ENCODE measurements around the gene TARS2. TPM values are rescaled to one million over a fixed set of nuclear protein-coding genes. Genes with fewer than 3 reads are reported as not detected.

Gene TARS2
- polyA plus RNA-seq, 3 donors from 2014 or later: 29.6 to 40.8 (median 31.9) TPM

GRCh38 chr1:150535511-150536287, 48.5 kb downstream of the TARS2 start:
- Mint-ChIP-seq H3K27me3 (ENCODE audit: low read depth in 3 of 3) (peaks cover 1 to 3% (median 2%) of the 10 kb centered on the region in 3 donors), H3K4me3 (no peak overlapping the region), H3K27ac (peak overlapping the region in 1 of 6 donors; percentile 19), H3K9me3 (no peaks in the 10 kb centered on the region), H3K36me3 (peaks cover 0 to 3% (median 0%) of the 10 kb centered on the region in 3 donors), H3K4me1 (no peaks in the 10 kb centered on the region)
- no peak for DNase-seq

- peaks cover 1 to 3% (median 2%) of the 10 kb centered on the region in 3 donors for H3K27me3 Mint-ChIP-seq (ENCODE audit: low read depth in 3 of 3)
- no peak for DNase-seq
- H3K4me3 Mint-ChIP-seq: no peak overlapping the region
- no peak overlapping the region for H3K27ac Mint-ChIP-seq
- H3K9me3 Mint-ChIP-seq: no peaks in the 10 kb centered on the region
- H3K4me1 Mint-ChIP-seq: no peaks in the 10 kb centered on the region
- H3K36me3 Mint-ChIP-seq: peaks cover 0 to 3% (median 0%) of the 10 kb centered on the region in 3 donors
Measured at GRCh38 chr1:150536836-150537731, 49.9 kb downstream of the TARS2 start.

- Mint-ChIP-seq H3K9me3 (no peaks in the 10 kb centered on the region), H3K4me3 (no peak overlapping the region), H3K4me1 (no peaks in the 10 kb centered on the region), H3K36me3 (peaks cover 0 to 3% (median 0%) of the 10 kb centered on the region in 3 donors), H3K27me3 (ENCODE audit: low read depth in 3 of 3) (peaks cover 1 to 4% (median 3%) of the 10 kb centered on the region in 3 donors), H3K27ac (peak overlapping the region in 1 of 6 donors; percentile 35)
- no peak for DNase-seq
Measured at GRCh38 chr1:150537732-150538684, 50.8 kb downstream of the TARS2 start.

- DNase-seq: no peak
- H3K4me1 Mint-ChIP-seq: peaks cover 4 to 5% of the 10 kb centered on the region in 2 donors
- H3K27me3 Mint-ChIP-seq (ENCODE audit: low read depth in 3 of 3): peaks cover 2 to 10% (median 8%) of the 10 kb centered on the region in 3 donors
- H3K4me3 Mint-ChIP-seq: no peak overlapping the region
- no peaks in the 10 kb centered on the region for H3K9me3 Mint-ChIP-seq
- no peaks in the 10 kb centered on the region for H3K36me3 Mint-ChIP-seq
- H3K27ac Mint-ChIP-seq: peak overlapping the region in 1 of 6 donors; percentile 4
Measured at GRCh38 chr1:150543500-150544143, 56.4 kb downstream of the TARS2 start.

GRCh38 chr1:150544204-150544603, 57.0 kb downstream of the TARS2 start:
- H3K27me3 Mint-ChIP-seq (ENCODE audit: low read depth in 3 of 3): peaks cover 2 to 10% (median 8%) of the 10 kb centered on the region in 3 donors
- no peaks in the 10 kb centered on the region for H3K9me3 Mint-ChIP-seq

GRCh38 chr1:150545486-150546032, 58.3 kb downstream of the TARS2 start:
- no peak for DNase-seq
- H3K4me1 Mint-ChIP-seq: peaks cover 7% of the 10 kb centered on the region in 2 donors
- H3K36me3 Mint-ChIP-seq: no peaks in the 10 kb centered on the region
- H3K9me3 Mint-ChIP-seq: no peaks in the 10 kb centered on the region
- H3K27ac Mint-ChIP-seq: no peak overlapping the region
- no peak overlapping the region for H3K4me3 Mint-ChIP-seq
- H3K27me3 Mint-ChIP-seq (ENCODE audit: low read depth in 3 of 3): peaks cover 2 to 13% (median 10%) of the 10 kb centered on the region in 3 donors

More at GRCh38 chr1:150544204-150544603, 57.0 kb downstream of the TARS2 start:
- DNase-seq: no peak
- peaks cover 4 to 7% of the 10 kb centered on the region in 2 donors for H3K4me1 Mint-ChIP-seq
- no peak overlapping the region for H3K27ac Mint-ChIP-seq
- no peaks in the 10 kb centered on the region for H3K36me3 Mint-ChIP-seq
- no peak overlapping the region for H3K4me3 Mint-ChIP-seq

DNA sequence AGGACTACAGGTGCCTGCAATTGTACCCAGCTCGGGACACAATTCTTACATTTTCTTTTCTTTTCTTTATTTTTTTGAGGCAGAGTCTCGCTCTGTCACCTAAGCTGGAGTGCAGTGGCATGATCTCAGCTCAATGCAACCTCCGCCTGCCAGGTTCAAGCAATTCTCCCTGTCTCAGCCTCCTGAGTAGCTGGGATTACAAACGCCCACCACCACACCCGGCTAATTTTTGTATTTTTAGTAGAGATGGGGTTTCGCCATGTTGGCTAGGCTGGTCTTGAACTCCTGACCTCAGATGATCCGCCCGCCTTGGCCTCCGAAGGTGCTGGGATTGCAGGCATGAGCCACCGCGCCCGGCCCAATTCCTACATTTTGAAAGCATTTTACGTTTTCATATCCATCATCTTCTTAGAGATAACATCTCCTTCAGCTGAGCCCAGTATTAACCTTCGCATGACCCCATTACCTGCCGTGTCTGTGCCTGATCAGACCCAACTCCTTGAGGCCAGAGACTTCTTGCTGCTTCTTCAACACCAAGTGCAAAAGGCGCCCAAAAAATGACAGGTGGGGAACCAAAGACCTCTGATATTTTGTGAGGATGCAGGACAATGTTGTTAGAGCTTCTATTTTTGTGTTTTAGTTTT, 59.2 kb downstream of the TARS2 start:
- Mint-ChIP-seq H3K27me3 (ENCODE audit: low read depth in 3 of 3) (peaks cover 2 to 13% (median 10%) of the 10 kb centered on the region in 3 donors), H3K9me3 (no peaks in the 10 kb centered on the region), H3K36me3 (no peaks in the 10 kb centered on the region), H3K27ac (no peak overlapping the region), H3K4me1 (peaks cover 7 to 12% of the 10 kb centered on the region in 2 donors), H3K4me3 (no peak overlapping the region)
- DNase-seq: no peak

GRCh38 chr1:150548324-150548631, 61.1 kb downstream of the TARS2 start:
- Mint-ChIP-seq H3K9me3 (no peaks in the 10 kb centered on the region), H3K27ac (no peak overlapping the region), H3K27me3 (ENCODE audit: low read depth in 3 of 3) (peaks cover 2 to 19% (median 12%) of the 10 kb centered on the region in 3 donors), H3K4me3 (peak overlapping the region; percentile 73 to 85 (median 81)), H3K4me1 (peaks cover 9 to 18% of the 10 kb centered on the region in 2 donors), H3K36me3 (no peaks in the 10 kb centered on the region)
- no peak for DNase-seq

- Mint-ChIP-seq H3K9me3 (no peaks in the 10 kb centered on the region), H3K27me3 (ENCODE audit: low read depth in 3 of 3) (peaks cover 2 to 19% (median 12%) of the 10 kb centered on the region in 3 donors), H3K36me3 (no peaks in the 10 kb centered on the region), H3K4me1 (peaks cover 9 to 18% of the 10 kb centered on the region in 2 donors), H3K27ac (peak within 1 kb of the TSS in 1 of 6 donors; percentile 21), H3K4me3 (peak within 1 kb of the TSS; percentile 73 to 85 (median 81))
- peak in 1 of 3 donors; percentile 17 for DNase-seq
Measured at GRCh38 chr1:150548632-150549495, 61.6 kb downstream of the TARS2 start, which contains the start of gene ADAMTSL4. Gene ADAMTSL4, plus strand, starts transcription at chr1:150549408. Its CDS starts 2,881 bp downstream, at chr1:150552289.

DNA sequence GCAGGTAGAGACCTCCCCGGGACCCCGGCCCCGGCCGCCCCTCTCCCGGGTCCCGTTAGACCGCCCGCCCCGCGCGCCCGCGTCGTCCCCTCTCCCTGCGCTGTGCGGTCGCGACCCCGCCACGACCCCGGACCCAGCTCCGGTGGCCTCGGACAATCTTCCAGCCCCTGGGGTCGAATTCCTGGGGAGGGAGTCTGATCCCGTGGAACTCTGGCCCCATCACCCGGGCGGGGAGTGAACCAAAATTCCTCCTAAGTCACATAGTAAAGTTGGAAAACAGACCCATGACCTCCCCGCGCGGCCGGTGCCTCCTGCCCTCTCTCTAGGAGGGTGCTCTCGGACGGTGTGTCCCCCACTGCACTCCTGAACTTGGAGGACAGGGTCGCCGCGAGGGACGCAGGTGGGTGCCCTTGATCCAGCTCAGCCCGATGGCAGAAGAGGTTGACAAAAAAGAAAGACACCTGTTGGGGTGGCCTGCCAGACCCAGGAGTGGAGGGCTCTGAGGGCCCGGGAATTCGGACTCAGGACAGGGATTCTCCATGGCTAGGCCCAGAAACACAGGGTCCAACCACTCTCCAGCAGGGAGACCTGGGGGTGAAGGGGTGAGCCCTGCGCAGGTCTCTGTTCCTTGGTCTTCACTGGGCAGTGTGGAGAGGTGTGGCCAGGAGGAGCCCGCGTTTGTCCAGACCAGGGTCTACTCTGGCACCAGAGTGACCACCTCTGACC, 62.4 kb downstream of the TARS2 start:
- peak overlapping the region; percentile 66 to 81 (median 75) for H3K4me3 Mint-ChIP-seq
- H3K4me1 Mint-ChIP-seq: peaks cover 9 to 18% of the 10 kb centered on the region in 2 donors
- peaks cover 0 to 16% (median 12%) of the 10 kb centered on the region in 3 donors for H3K27me3 Mint-ChIP-seq (ENCODE audit: low read depth in 3 of 3)
- no peak for DNase-seq
- H3K27ac Mint-ChIP-seq: peak overlapping the region in 1 of 6 donors; percentile 21
- H3K9me3 Mint-ChIP-seq: no peaks in the 10 kb centered on the region
- no peaks in the 10 kb centered on the region for H3K36me3 Mint-ChIP-seq
